HepG2 (cell line): ENCODE measurements around the gene KAT7. TPM values are rescaled to one million over a fixed set of nuclear protein-coding genes. Genes with fewer than 3 reads are reported as not detected.

Experiments used
- ARHGAP35 ChIP-seq: sonication (generic); formaldehyde crosslinking; IDR thresholded peaks from 2 replicates; pipeline ENCODE4 v1.9.0; 2022; ENCODE audit warnings: mild to moderate bottlenecking, inconsistent platforms, moderate library complexity, missing genetic modification reagents, borderline replicate concordance
- ARNTL ChIP-seq: sonication (generic); formaldehyde crosslinking; IDR thresholded peaks from 2 replicates; pipeline ENCODE4 v1.4.0; 2020; ENCODE audit warnings: mild to moderate bottlenecking, missing genetic modification reagents
- BRD4 ChIP-seq: sonication (generic); formaldehyde crosslinking; IDR thresholded peaks from 2 replicates; pipeline ENCODE4 v1.4.0; 2020; ENCODE audit warnings: missing genetic modification reagents
- CHD4 ChIP-seq: fragments of 200-600 bp; sonication (generic); IDR thresholded peaks from 2 replicates; pipeline ENCODE4 v1.7.0; 2017; ENCODE audit warnings: mild to moderate bottlenecking, low read length, borderline replicate concordance
- E2F1 ChIP-seq: sonication (generic); formaldehyde crosslinking; IDR thresholded peaks from 2 replicates; pipeline ENCODE4 v1.5.0; 2020; ENCODE audit warnings: missing genetic modification reagents
- EEA1 ChIP-seq: sonication (generic); formaldehyde crosslinking; IDR thresholded peaks from 2 replicates; pipeline ENCODE4 v1.5.1; 2020; ENCODE audit warnings: mild to moderate bottlenecking, missing genetic modification reagents, borderline replicate concordance
- ETV6 ChIP-seq: sonication (generic); formaldehyde crosslinking; conservative IDR thresholded peaks from 2 replicates; pipeline ENCODE4 v1.4.0; 2020; ENCODE audit warnings: missing genetic modification reagents
- EZH2 ChIP-seq: conservative IDR thresholded peaks from 2 replicates; pipeline ENCODE4 v1.6.1; 2012; ENCODE audit warnings: mild to moderate bottlenecking, low read depth, low read length, moderate library complexity
- FOXA3 ChIP-seq: IDR thresholded peaks from 2 replicates; pipeline ENCODE4 v1.6.1; 2016; ENCODE audit warnings: missing genetic modification reagents, missing compliant biosample characterization
- GATA4 ChIP-seq: sonication (generic); IDR thresholded peaks from 2 replicates; pipeline ENCODE4 v1.6.1; 2016; ENCODE audit warnings: antibody characterized with exemption, low read depth, borderline replicate concordance
- MNT ChIP-seq: fragments of 450-650 bp; IDR thresholded peaks from 2 replicates; pipeline ENCODE4 v1.6.1; 2016
- RFXAP ChIP-seq: sonication (generic); formaldehyde crosslinking; IDR thresholded peaks from 2 replicates; pipeline ENCODE4 v1.4.0; 2020; ENCODE audit warnings: missing genetic modification reagents, borderline replicate concordance
- SATB2 ChIP-seq: sonication (generic); formaldehyde crosslinking; IDR thresholded peaks from 2 replicates; pipeline ENCODE4 v1.5.0; 2020; ENCODE audit warnings: missing genetic modification reagents
- TEAD3 ChIP-seq: optimal IDR thresholded peaks from 2 replicates; pipeline ENCODE3; 2016; ENCODE audit warnings: borderline replicate concordance
- ZBTB37 ChIP-seq: sonication (generic); formaldehyde crosslinking; IDR thresholded peaks from 2 replicates; pipeline ENCODE4 v1.4.0; 2020; ENCODE audit warnings: mild to moderate bottlenecking, missing genetic modification reagents
- ZNF124 ChIP-seq: sonication (generic); formaldehyde crosslinking; IDR thresholded peaks from 2 replicates; pipeline ENCODE4 v1.4.0; 2020; ENCODE audit warnings: missing genetic modification reagents
- ZNF446 ChIP-seq: sonication (generic); formaldehyde crosslinking; IDR thresholded peaks from 2 replicates; pipeline ENCODE4 v1.5.0; 2020; ENCODE audit warnings: mild to moderate bottlenecking, missing genetic modification reagents
- ZNF605 ChIP-seq: sonication (generic); formaldehyde crosslinking; IDR thresholded peaks from 2 replicates; pipeline ENCODE4 v1.8.0; 2022; ENCODE audit warnings: mild to moderate bottlenecking, missing genetic modification reagents
- ZNF713 ChIP-seq: sonication (generic); formaldehyde crosslinking; IDR thresholded peaks from 2 replicates; pipeline ENCODE4 v1.4.0; 2020; ENCODE audit warnings: mild to moderate bottlenecking, missing genetic modification reagents
- ZNF740 ChIP-seq: sonication (generic); formaldehyde crosslinking; IDR thresholded peaks from 2 replicates; pipeline ENCODE4 v1.4.0; 2020; ENCODE audit warnings: missing genetic modification reagents
- ZNF850 ChIP-seq: sonication (generic); formaldehyde crosslinking; conservative IDR thresholded peaks from 2 replicates; pipeline ENCODE4 v1.9.0; 2021; ENCODE audit warnings: mild to moderate bottlenecking, missing genetic modification reagents
- ZZZ3 ChIP-seq: sonication (generic); formaldehyde crosslinking; IDR thresholded peaks from 2 replicates; pipeline ENCODE4 v1.4.0; 2020; ENCODE audit warnings: missing genetic modification reagents, mild to moderate bottlenecking, borderline replicate concordance
- polyA plus RNA-seq, 8 experiments: library from polyadenylated mRNA; depleted of rRNA in 3 of 8; stranded (reverse) in 7 of 8; unstranded in 1 of 8; fragments of >200 nt; fragmentation: Illumina TruSeq in 4 of 8; extraction: Trizol in 4 of 8; gene quantifications; 2 replicates each; pipeline versions ENCODE4 v1.2.1 to v1.2.3, GENCODE V29; 2011 to 2016; ENCODE audit warnings: low read depth in 4 of 8, missing spikeins in 1 of 8, mixed read lengths in 1 of 8; ENCODE audit not compliant: insufficient read depth in 1 of 8
- total RNA-seq, 5 experiments: library from RNA; depleted of rRNA; stranded (reverse); fragments of >200 nt; fragmentation: Illumina TruSeq; extraction: Trizol; gene quantifications; 2 replicates each; pipeline ENCODE4 v1.2.3, GENCODE V29; 2016; ENCODE audit warnings: low read depth in 1 of 5

Gene KAT7
- total and polyA plus RNA-seq, 2 of the 13 experiments (the other 11 are each of a cell fraction or from before 2014, with no cell fraction given): 21.2 to 39.2 TPM

GRCh38 chr17:49788478-49789242, at the start of gene KAT7 (continued):
- 0 out of 2 replicates have a peak, but pooled peaks have one; percentile 18 for TF ChIP-seq ETV6 (CRISPR knock-in tag)
- peak; percentile 85; the same call in 1 of the 2 replicates for TF ChIP-seq ZNF124 (CRISPR knock-in tag)
- no peak for TF ChIP-seq ZNF713
- peak; percentile 75 for TF ChIP-seq TEAD3
- no peak for TF ChIP-seq EZH2
- TF ChIP-seq ZBTB37 (CRISPR knock-in tag): no peak
- TF ChIP-seq MNT: peak; percentile 85
- peak; percentile 95 for TF ChIP-seq BRD4 (CRISPR knock-in tag)
- TF ChIP-seq RFXAP: peak; percentile 88
- peak; percentile 74; the same call in 1 of the 2 replicates for TF ChIP-seq CHD4
- TF ChIP-seq E2F1 (CRISPR knock-in tag): peak; percentile 92
- no peak for TF ChIP-seq ZNF740
- TF ChIP-seq ZNF446 (CRISPR knock-in tag): no peak; the same call in none of the 2 replicates
- peak; percentile 92; the same call in 1 of the 2 replicates for TF ChIP-seq EEA1 (CRISPR knock-in tag)
- peak; percentile 80 for TF ChIP-seq SATB2
- peak; percentile 92; the same call in 1 of the 2 replicates for TF ChIP-seq ARHGAP35
- TF ChIP-seq ZNF605 (CRISPR knock-in tag): peak; percentile 97
- TF ChIP-seq ARNTL (CRISPR knock-in tag): peak; percentile 85
- TF ChIP-seq GATA4: 0 out of 2 replicates have a peak, but pooled peaks have one; percentile 47
- peak; percentile 42 for TF ChIP-seq FOXA3 (CRISPR knock-in tag)
- peak; percentile 83; the same call in 1 of the 2 replicates for TF ChIP-seq ZZZ3 (CRISPR knock-in tag)
- no peak for TF ChIP-seq ZNF850 (CRISPR knock-in tag)
